PC-3 (cell line): Measurements from ENCODE around the gene TSPAN4.

Experiments
- EZH2 ChIP-seq: fragments of 300-600 bp; sonication (generic); IDR thresholded peaks from one replicate; pipeline ENCODE4 v1.6.1; 2017; ENCODE audit warnings: antibody characterized with exemption, mild to moderate bottlenecking, low read length; ENCODE audit not compliant: unreplicated experiment
- EZH2phosphoT487 ChIP-seq: fragments of 300-600 bp; sonication (generic); IDR thresholded peaks from 2 replicates; pipeline ENCODE4 v1.6.1; 2018; ENCODE audit warnings: mild to moderate bottlenecking, antibody characterized with exemption, low read length, borderline replicate concordance
- TF ChIP-seq, protein P1 (sequence below): fragments of 300-600 bp; sonication (generic); conservative IDR thresholded peaks from 2 replicates; pipeline ENCODE4 v1.5.1; 2017; ENCODE audit warnings: antibody characterized with exemption, low read depth, mild to moderate bottlenecking, low read length

DNA sequence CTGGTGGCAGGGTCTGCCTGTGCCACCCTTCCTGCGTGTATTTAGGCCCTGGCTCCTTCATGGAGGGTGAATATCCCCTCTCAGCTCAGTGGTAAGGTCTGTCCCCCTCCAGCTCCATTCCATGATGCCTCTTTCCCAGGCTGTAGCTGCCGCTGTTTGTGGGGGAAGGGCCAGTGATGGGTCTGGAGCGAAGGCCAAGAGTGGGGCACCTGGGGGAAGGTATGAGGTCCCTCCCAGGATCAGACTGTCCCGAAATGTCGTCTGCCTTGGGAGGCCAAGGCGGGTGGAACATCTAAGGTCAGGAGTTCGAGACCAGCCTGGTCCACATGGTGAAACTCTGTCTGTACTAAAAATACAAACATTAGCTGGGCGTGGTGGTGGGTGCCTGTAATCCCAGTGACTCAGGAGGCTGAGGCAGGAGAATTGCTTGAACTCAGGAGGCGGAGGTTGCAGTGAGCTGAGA lies 8.8 kb upstream of the TSPAN4 start:
- TF ChIP-seq EZH2phosphoT487 (no peak), EZH2 (no peak)
- TF ChIP-seq, protein P1, sequence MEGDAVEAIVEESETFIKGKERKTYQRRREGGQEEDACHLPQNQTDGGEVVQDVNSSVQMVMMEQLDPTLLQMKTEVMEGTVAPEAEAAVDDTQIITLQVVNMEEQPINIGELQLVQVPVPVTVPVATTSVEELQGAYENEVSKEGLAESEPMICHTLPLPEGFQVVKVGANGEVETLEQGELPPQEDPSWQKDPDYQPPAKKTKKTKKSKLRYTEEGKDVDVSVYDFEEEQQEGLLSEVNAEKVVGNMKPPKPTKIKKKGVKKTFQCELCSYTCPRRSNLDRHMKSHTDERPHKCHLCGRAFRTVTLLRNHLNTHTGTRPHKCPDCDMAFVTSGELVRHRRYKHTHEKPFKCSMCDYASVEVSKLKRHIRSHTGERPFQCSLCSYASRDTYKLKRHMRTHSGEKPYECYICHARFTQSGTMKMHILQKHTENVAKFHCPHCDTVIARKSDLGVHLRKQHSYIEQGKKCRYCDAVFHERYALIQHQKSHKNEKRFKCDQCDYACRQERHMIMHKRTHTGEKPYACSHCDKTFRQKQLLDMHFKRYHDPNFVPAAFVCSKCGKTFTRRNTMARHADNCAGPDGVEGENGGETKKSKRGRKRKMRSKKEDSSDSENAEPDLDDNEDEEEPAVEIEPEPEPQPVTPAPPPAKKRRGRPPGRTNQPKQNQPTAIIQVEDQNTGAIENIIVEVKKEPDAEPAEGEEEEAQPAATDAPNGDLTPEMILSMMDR, result no peak
